Cardiac muscle cell (in vitro differentiated cells and primary cell): ENCODE measurements around the gene OPALIN. TPM values are rescaled to one million over a fixed set of nuclear protein-coding genes. Genes with fewer than 3 reads are reported as not detected.
A peak's percentile ranks its signal among the peaks of the same experiment; 100 is the strongest.

Experiments
- DNase-seq, 2 donors: peaks; one replicate each; pipeline versions ENCODE4 v3.0.0 to v3.0.0-alpha.2; 2010 to 2017; ENCODE audit warnings: low read depth in 1 of 2, low spot score in 1 of 2
- H3K27ac ChIP-seq: fragments of 200-600 bp; sonication (generic); 2 replicates; pipeline ENCODE4 v1.5.1; 2016
- H3K27me3 ChIP-seq: fragments of 200-600 bp; sonication (generic); 2 replicates; pipeline ENCODE4 v1.6.0; 2016; ENCODE audit warnings: control low read depth
- H3K36me3 ChIP-seq: fragments of 200-600 bp; sonication (generic); 2 replicates; pipeline ENCODE4 v1.5.1; 2016; ENCODE audit warnings: control low read depth
- H3K4me1 ChIP-seq: fragments of 200-600 bp; sonication (generic); 2 replicates; pipeline ENCODE4 v1.8.1; 2017; ENCODE audit warnings: low read depth, mild to moderate bottlenecking, mixed run types
- H3K4me3 ChIP-seq: fragments of 200-600 bp; sonication (generic); 2 replicates; pipeline ENCODE4 v1.5.1; 2016; ENCODE audit warnings: mild to moderate bottlenecking
- H3K9me3 ChIP-seq: fragments of 200-600 bp; sonication (generic); 2 replicates; pipeline ENCODE4 v1.5.1; 2017; ENCODE audit warnings: low read depth, mild to moderate bottlenecking, control low read depth
- CTCF ChIP-seq: IDR thresholded peaks from 2 replicates; pipeline ENCODE4 v1.5.1; 2012; ENCODE audit warnings: low read depth, mild to moderate bottlenecking, low read length
- polyA plus RNA-seq: library from polyadenylated mRNA; unstranded; fragments of >200 nt; fragmentation: Nextera tagmentation; extraction: Ambion mirVana; gene quantifications from 2 replicates; pipeline ENCODE4 v1.2.1, GENCODE V29; 2016
- total RNA-seq: library from RNA; depleted of rRNA; stranded (reverse); fragments of >200 nt; gene quantifications from 2 replicates; pipeline ENCODE4 v1.2.3, GENCODE V29; 2016

OPALIN gene
- total and polyA plus RNA-seq, 2 experiments from 2014 or later, result not detected

- Histone ChIP-seq H3K9me3 (no peaks in the 10 kb centered on the region), H3K27ac (no peak overlapping the region), H3K4me3 (no peak overlapping the region), H3K27me3 (peaks cover 7% of the 10 kb centered on the region), H3K36me3 (no peaks in the 10 kb centered on the region), H3K4me1 (no peaks in the 10 kb centered on the region)
- TF ChIP-seq CTCF, result no peak
- DNase-seq, result no peak
Observed at GRCh38 chr10:96378741-96379140, 19.9 kb upstream of the OPALIN start.

- TF ChIP-seq CTCF, result no peak
- no peaks in the 10 kb centered on the region for H3K9me3 ChIP-seq
- no peaks in the 10 kb centered on the region for H3K36me3 ChIP-seq
- H3K4me3 ChIP-seq, result no peak overlapping the region
- no peak overlapping the region for H3K27ac ChIP-seq
- H3K27me3 ChIP-seq, result peaks cover 7% of the 10 kb centered on the region
- no peaks in the 10 kb centered on the region for H3K4me1 ChIP-seq
- DNase-seq, result peak in 1 of 2 donors; percentile 30
Observed at GRCh38 chr10:96377816-96378294, 19.1 kb upstream of the OPALIN start.

- no peak for TF ChIP-seq CTCF
- Histone ChIP-seq H3K27me3 (peaks cover 7% of the 10 kb centered on the region), H3K4me3 (no peak overlapping the region), H3K9me3 (no peaks in the 10 kb centered on the region), H3K4me1 (no peaks in the 10 kb centered on the region), H3K27ac (no peak overlapping the region), H3K36me3 (no peaks in the 10 kb centered on the region)
- DNase-seq, result no peak
Observed at GRCh38 chr10:96376483-96376882, 17.7 kb upstream of the OPALIN start.

- H3K27ac ChIP-seq, result no peak overlapping the region
- H3K9me3 ChIP-seq, result no peaks in the 10 kb centered on the region
- H3K27me3 ChIP-seq, result peaks cover 7% of the 10 kb centered on the region
- TF ChIP-seq CTCF, result peak; percentile 99
- H3K36me3 ChIP-seq, result no peaks in the 10 kb centered on the region
- no peaks in the 10 kb centered on the region for H3K4me1 ChIP-seq
- peak; percentile 91 to 92 for DNase-seq
- peak overlapping the region; percentile 35 for H3K4me3 ChIP-seq
Observed at GRCh38 chr10:96374985-96375830, 16.4 kb upstream of the OPALIN start.

GRCh38 chr10:96374639-96374984, 15.8 kb upstream of the OPALIN start:
- Histone ChIP-seq H3K27ac (no peak overlapping the region), H3K9me3 (no peaks in the 10 kb centered on the region), H3K4me1 (no peaks in the 10 kb centered on the region), H3K27me3 (peaks cover 7% of the 10 kb centered on the region), H3K4me3 (peak overlapping the region; percentile 35), H3K36me3 (no peaks in the 10 kb centered on the region)
- peak in 1 of 2 donors; percentile 38 for DNase-seq
- TF ChIP-seq CTCF, result no peak
